Measurements from ENCODE around the gene PHACTR3. TPM values are rescaled to one million over a fixed set of nuclear protein-coding genes. Genes with fewer than 3 reads are reported as not detected.

PHACTR3 gene
- total RNA-seq, 1 experiment from 2014 or later: not detected

DNA sequence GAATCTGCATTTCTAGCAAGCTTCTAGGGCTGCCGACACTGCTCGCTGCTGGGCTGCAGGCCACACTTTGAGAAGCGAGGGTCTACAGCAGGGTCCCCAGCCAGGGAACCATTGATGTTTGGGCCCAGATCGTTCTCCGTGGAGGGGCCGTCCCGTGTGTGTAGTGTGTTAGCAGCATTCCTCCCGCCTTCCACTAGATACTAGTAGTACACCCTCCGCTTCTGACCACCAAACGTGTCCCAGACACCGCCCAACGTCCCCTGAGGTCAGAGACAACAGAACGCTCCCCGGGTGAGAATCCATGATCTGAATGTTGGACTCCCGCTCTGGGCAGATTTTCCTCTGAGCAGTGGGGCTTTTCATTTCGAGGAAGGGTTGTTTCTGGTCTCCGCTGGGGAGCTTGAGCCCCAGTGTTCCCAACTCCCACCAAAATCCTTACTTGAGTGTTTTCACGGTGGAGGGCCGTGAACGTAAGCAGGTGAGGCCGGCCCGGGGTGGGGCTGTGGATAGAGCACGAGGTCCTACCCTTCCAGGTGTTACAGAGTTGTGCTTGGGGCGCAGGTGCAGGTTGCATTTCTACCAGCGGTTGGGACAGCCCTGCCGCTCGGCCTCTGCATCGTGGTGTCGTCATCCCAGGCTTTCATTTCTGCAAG lies 204.5 kb downstream of the PHACTR3 start:
- TF ChIP-seq SIN3A (IDR thresholded peaks at IDR 0.05; ENCODE audit: low read depth): no peak
- TF ChIP-seq, protein P1, sequence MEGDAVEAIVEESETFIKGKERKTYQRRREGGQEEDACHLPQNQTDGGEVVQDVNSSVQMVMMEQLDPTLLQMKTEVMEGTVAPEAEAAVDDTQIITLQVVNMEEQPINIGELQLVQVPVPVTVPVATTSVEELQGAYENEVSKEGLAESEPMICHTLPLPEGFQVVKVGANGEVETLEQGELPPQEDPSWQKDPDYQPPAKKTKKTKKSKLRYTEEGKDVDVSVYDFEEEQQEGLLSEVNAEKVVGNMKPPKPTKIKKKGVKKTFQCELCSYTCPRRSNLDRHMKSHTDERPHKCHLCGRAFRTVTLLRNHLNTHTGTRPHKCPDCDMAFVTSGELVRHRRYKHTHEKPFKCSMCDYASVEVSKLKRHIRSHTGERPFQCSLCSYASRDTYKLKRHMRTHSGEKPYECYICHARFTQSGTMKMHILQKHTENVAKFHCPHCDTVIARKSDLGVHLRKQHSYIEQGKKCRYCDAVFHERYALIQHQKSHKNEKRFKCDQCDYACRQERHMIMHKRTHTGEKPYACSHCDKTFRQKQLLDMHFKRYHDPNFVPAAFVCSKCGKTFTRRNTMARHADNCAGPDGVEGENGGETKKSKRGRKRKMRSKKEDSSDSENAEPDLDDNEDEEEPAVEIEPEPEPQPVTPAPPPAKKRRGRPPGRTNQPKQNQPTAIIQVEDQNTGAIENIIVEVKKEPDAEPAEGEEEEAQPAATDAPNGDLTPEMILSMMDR (IDR thresholded peaks at IDR 0.05 in 2 of 3, conservative IDR thresholded peaks at IDR 0.05 in 1 of 3; ENCODE audit: borderline replicate concordance in 1 of 3, insufficient read depth in 1 of 3, low read depth in 2 of 3, low read length in 2 of 3): no peak
- no peak for TF ChIP-seq POLR2A (IDR thresholded peaks at IDR 0.05; ENCODE audit: borderline replicate concordance, extremely low read depth, insufficient read depth, insufficient read length)
- no peak for TF ChIP-seq RAD21 (IDR thresholded peaks at IDR 0.05; ENCODE audit: low read depth)
- TF ChIP-seq ZNF274 (IDR thresholded peaks at IDR 0.05; ENCODE audit: low read depth, low read length): no peak
- no peak for TF ChIP-seq EGR1 (IDR thresholded peaks at IDR 0.05; ENCODE audit: low read depth)
- CTCF ChIA-PET: no interaction called here
- BruUV-seq (replicated peaks): no TSS peak

More for the DNA sequence above, 204.5 kb downstream of the PHACTR3 start:
- ATAC-seq (no peak), DNase-seq (ENCODE audit: low read depth, low spot score) (no peak)
- RAD21 ChIA-PET (ENCODE audit: low non-redundant PET in 1 of 2, low total read pairs in 2 of 2, uncharacterized antibody in 2 of 2, unreplicated experiment in 2 of 2): no interaction called here
- no peak overlapping the region for H2AFZ ChIP-seq (ENCODE audit: low read depth, low read length, poor library complexity, severe bottlenecking)
- no peak overlapping the region for H3K27ac ChIP-seq (ENCODE audit: low read depth, low read length)
- intact Hi-C loops (cut with micrococcal nuclease): no loop called here
- no peaks in the 10 kb centered on the region for H3K36me3 ChIP-seq (ENCODE audit: control insufficient read depth in 1 of 2, insufficient read depth in 2 of 2, low read length in 2 of 2)
- H3K4me3 ChIP-seq (replicated peaks in 1 of 2; ENCODE audit: low read depth in 1 of 2, low read length in 2 of 2): no peak overlapping the region
- POLR2A ChIA-PET: no interaction called here
- H3K9me2 ChIP-seq (ENCODE audit: insufficient read depth): no peaks in the 10 kb centered on the region
- no peaks in the 10 kb centered on the region for H4K20me1 ChIP-seq (ENCODE audit: insufficient read depth)
- no peaks in the 10 kb centered on the region for H3K4me1 ChIP-seq (ENCODE audit: control insufficient read depth in 1 of 2, insufficient read depth in 2 of 2, low read length in 2 of 2)
- H3K9ac ChIP-seq (ENCODE audit: low read length): no peak overlapping the region
- H3K9me3 ChIP-seq (ENCODE audit: control insufficient read depth in 1 of 2, insufficient read depth in 1 of 2, low read depth in 1 of 2, low read length in 2 of 2): no peaks in the 10 kb centered on the region
- no peak overlapping the region for H3K4me2 ChIP-seq (ENCODE audit: low read length)
- H3K79me2 ChIP-seq (ENCODE audit: insufficient read depth, low read length): no peaks in the 10 kb centered on the region
- H3K27me3 ChIP-seq (ENCODE audit: insufficient read depth, low read length): peaks cover 3% of the 10 kb centered on the region; the same call in 1 of the 2 replicates

All from HCT116 (cell line).